Motor neuron (in vitro differentiated cells): ENCODE data around the gene CALHM1. TPM values are rescaled to one million over a fixed set of nuclear protein-coding genes. Genes with fewer than 3 reads are reported as not detected.

ENCODE experiments used
- total RNA-seq, 8 experiments: library from RNA; unstranded; fragments of 300-600 nt; gene quantifications; 2 replicates each; pipeline versions ENCODE4 v1.2.3 to v1.2.4, GENCODE V29; 2022

CALHM1 gene
- total RNA-seq, 8 experiments from 2014 or later: 0.05 to 0.59 (median 0.23) TPM

Other genes starting within 250 kb of the CALHM1 start
- gene RPEL1, start 213.0 kb downstream of the CALHM1 start, total RNA-seq: 1 to 10 TPM in 1 of 8 experiments, under 1 TPM in 5, not detected in 2; 0.09 to 1.3 (median 0.25) TPM
- gene INA, start 181.8 kb downstream of the CALHM1 start, total RNA-seq: 100 to 1,000 TPM in 6 of 8 experiments, 10 to 100 TPM in 1, 1 to 10 TPM in 1; 1.9 to 271 (median 160) TPM
- gene PCGF6, start 107.8 kb downstream of the CALHM1 start, total RNA-seq: 10 to 100 TPM in 3 of 8 experiments, 1 to 10 TPM in 5; 6.2 to 15.4 (median 7.9) TPM
- 10 to 100 TPM in 2 of 8 experiments, 1 to 10 TPM in 6; 2.5 to 11.0 (median 7.9) TPM for gene TAF5, start 90.9 kb downstream of the CALHM1 start, total RNA-seq
- gene ATP5MK, start 62.4 kb downstream of the CALHM1 start, total RNA-seq: 100 to 1,000 TPM; 657 to 961 (median 829) TPM
- gene PDCD11, start 62.3 kb downstream of the CALHM1 start, total RNA-seq: 10 to 100 TPM; 20.6 to 60.1 (median 39.2) TPM
- 10 to 100 TPM in 3 of 8 experiments, 1 to 10 TPM in 5; 1.1 to 32.8 (median 3.7) TPM for gene CALHM2, start 6.5 kb downstream of the CALHM1 start, total RNA-seq
- gene CALHM3, start 20.3 kb upstream of the CALHM1 start, total RNA-seq: 1 to 10 TPM in 1 of 8 experiments, under 1 TPM in 1, not detected in 6; 0.36 to 1.8 TPM
- 10 to 100 TPM in 1 of 8 experiments, 1 to 10 TPM in 7; 1.6 to 11.7 (median 6.0) TPM for gene NEURL1, start 34.8 kb upstream of the CALHM1 start, total RNA-seq